Transverse colon (tissue), 4 donors: ENCODE data around the gene CFAP97. TPM values are rescaled to one million over a fixed set of nuclear protein-coding genes. Genes with fewer than 3 reads are reported as not detected.

Experiments
- DNase-seq: peaks from one replicate; pipeline ENCODE4 v3.0.0-alpha.2; 2019
- H3K27ac ChIP-seq, 4 donors: fragments of 200-600 bp; sonication (generic); 2 replicates each; pipeline ENCODE4 v1.5.1; 2016 to 2018; ENCODE audit warnings: inconsistent platforms in 4 of 4
- H3K27me3 ChIP-seq: fragments of 200-600 bp; sonication (generic); 2 replicates; pipeline ENCODE4 v1.5.1; 2017; ENCODE audit warnings: inconsistent platforms
- H3K36me3 ChIP-seq, 4 donors: fragments of 200-600 bp; sonication (generic); 2 replicates each; pipeline ENCODE4 v1.5.1; 2017 to 2019; ENCODE audit warnings: inconsistent platforms in 4 of 4
- H3K4me1 ChIP-seq, 4 donors: fragments of 200-600 bp; sonication (generic); 2 replicates each; pipeline ENCODE4 v1.5.1; 2017 to 2020; ENCODE audit warnings: inconsistent platforms in 4 of 4
- H3K4me3 ChIP-seq, 4 donors: fragments of 200-600 bp; sonication (generic); 1 replicate in 1 of 4; 2 replicates in 3 of 4; pipeline versions ENCODE4 v1.5.1 to v1.6.1; 2017 to 2019; ENCODE audit warnings: inconsistent platforms in 4 of 4
- H3K9me3 ChIP-seq, 2 donors: fragments of 200-600 bp; sonication (generic); 2 replicates each; pipeline ENCODE4 v1.5.1; 2017 to 2019; ENCODE audit warnings: inconsistent platforms in 2 of 2
- EP300 ChIP-seq: sonication (generic); formaldehyde crosslinking; IDR thresholded peaks from one replicate; pipeline ENCODE4 v1.6.1; 2017; ENCODE audit warnings: antibody characterized with exemption, low read depth
- POLR2A ChIP-seq: fragments of 450-650 bp; IDR thresholded peaks from one replicate; pipeline ENCODE4 v1.6.1; 2016; ENCODE audit warnings: antibody characterized with exemption, mild to moderate bottlenecking, moderate library complexity
- POLR2AphosphoS5 ChIP-seq, 3 donors: sonication (generic); formaldehyde crosslinking; IDR thresholded peaks; one replicate each; pipeline ENCODE4 v1.6.1; 2016; ENCODE audit warnings: antibody characterized with exemption in 3 of 3
- WGBS, 2 donors: methylation state at CpG; one replicate each; pipeline ENCODE4 v1.1.5; 2018; ENCODE audit warnings: low coverage in 1 of 2; 5-methylcytosine and 5-hydroxymethylcytosine counted together
- in situ Hi-C, 4 donors: fragments of 200-750 bp; cut with MboI; loops; one replicate each; pipeline versions ENCODE4 v1.15.0 to v1.15.1; 2017; ENCODE audit warnings: low sequenced_read_pairs in 3 of 4, low pct_ligation_motif_present in 1 of 4, low pct_unique_long_range_greater_than_20kb in 1 of 4
- intact Hi-C: fragments of 100-400 bp; cut with DNase I; formaldehyde crosslinking; loops from one replicate; pipeline ENCODE4 v1.15.1; 2023; ENCODE audit warnings: low total_unique reads
- total RNA-seq, 4 donors: library from RNA; depleted of rRNA; stranded (reverse); fragments of >200 nt; gene quantifications; one replicate each; pipeline ENCODE4 v1.1.0, GENCODE V29; 2016
- TF ChIP-seq, protein P1 (sequence below), 5 experiments: fragments of 200-600 bp in 3 of 5; fragments of 450-650 bp in 2 of 5; sonication (generic) in 3 of 5; IDR thresholded peaks; 1 replicate in 2 of 5; 2 replicates in 3 of 5; pipeline ENCODE4 v1.5.1; 2016 to 2017; ENCODE audit warnings: antibody characterized with exemption in 5 of 5, inconsistent platforms in 3 of 5, mild to moderate bottlenecking in 2 of 5, moderate library complexity in 1 of 5

The CFAP97 gene
- total RNA-seq, 4 donors from 2014 or later: 4.6 to 17.1 (median 9.3) TPM

DNA sequence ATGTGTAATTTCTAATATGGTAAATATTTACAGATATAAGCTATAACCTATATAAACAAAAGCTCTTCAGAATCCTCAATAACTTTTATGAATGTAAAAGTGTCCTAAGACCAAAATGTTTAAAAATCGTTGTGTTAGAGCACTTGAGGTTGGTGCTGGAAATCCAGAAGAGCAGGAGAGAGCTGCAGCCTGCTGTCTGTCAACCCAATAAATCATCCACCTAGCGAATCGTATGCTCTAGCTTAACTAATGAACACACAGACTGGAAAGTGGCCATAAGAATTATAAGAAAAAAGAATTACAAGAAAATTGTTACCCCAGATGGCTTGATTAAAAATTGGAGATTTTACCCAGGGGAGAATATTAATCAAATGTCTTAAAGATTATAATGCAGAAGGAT, 17.0 kb downstream of the CFAP97 start:
- no peak for DNase-seq
- Histone ChIP-seq H3K36me3 (peaks cover 0 to 11% (median 0%) of the 10 kb centered on the region in 4 donors), H3K27me3 (no peaks in the 10 kb centered on the region), H3K4me3 (no peak overlapping the region), H3K4me1 (peaks cover 0 to 3% (median 0%) of the 10 kb centered on the region in 4 donors), H3K27ac (no peak overlapping the region), H3K9me3 (no peaks in the 10 kb centered on the region)
- TF ChIP-seq EP300 (no peak), POLR2AphosphoS5 (IDR thresholded peaks at IDR 0.05) (no peak), POLR2A (no peak)
- TF ChIP-seq, protein P1, sequence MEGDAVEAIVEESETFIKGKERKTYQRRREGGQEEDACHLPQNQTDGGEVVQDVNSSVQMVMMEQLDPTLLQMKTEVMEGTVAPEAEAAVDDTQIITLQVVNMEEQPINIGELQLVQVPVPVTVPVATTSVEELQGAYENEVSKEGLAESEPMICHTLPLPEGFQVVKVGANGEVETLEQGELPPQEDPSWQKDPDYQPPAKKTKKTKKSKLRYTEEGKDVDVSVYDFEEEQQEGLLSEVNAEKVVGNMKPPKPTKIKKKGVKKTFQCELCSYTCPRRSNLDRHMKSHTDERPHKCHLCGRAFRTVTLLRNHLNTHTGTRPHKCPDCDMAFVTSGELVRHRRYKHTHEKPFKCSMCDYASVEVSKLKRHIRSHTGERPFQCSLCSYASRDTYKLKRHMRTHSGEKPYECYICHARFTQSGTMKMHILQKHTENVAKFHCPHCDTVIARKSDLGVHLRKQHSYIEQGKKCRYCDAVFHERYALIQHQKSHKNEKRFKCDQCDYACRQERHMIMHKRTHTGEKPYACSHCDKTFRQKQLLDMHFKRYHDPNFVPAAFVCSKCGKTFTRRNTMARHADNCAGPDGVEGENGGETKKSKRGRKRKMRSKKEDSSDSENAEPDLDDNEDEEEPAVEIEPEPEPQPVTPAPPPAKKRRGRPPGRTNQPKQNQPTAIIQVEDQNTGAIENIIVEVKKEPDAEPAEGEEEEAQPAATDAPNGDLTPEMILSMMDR (IDR thresholded peaks at IDR 0.05): no peak
- intact Hi-C loops: no loop called here
- 53 to 60% methylated on average over 3 of the region's 3 CpGs for WGBS, 2 donors
- in situ Hi-C loops: no loop called here

DNA sequence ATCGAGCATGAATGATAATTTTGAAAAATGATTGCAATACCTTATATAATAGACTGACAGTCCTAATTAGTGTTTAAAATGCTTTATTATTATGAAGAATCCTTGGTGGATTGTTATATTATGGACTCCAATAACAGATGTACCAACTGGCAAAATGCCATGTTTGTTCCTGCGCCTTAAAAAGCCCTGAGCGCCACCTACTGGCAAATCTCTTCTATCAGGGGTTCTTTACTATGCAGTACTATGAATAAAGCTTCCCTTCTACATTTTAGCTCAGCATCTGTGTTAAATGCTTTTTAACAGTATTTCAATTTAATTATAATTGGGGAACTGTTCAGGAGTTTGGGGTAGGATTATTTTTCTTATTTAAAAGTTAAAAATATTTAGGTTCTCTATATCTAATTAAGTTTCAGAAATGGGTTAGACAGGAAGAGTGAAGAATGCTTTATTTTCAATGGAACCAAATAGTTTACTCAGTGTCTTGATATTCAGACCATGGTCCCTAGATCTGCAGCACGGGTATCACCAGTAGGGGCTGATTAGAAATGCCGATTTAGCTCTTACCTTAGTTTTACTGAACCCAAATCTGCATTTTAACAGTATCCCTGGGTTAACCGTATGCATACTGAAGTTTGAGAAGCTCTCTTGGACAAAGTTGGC, 20.0 kb downstream of the CFAP97 start:
- in situ Hi-C loops (no loop called here), intact Hi-C loops (no loop called here)
- Histone ChIP-seq H3K9me3 (no peaks in the 10 kb centered on the region), H3K36me3 (no peaks in the 10 kb centered on the region), H3K27ac (no peak overlapping the region), H3K4me1 (peaks cover 0 to 3% (median 0%) of the 10 kb centered on the region in 4 donors), H3K4me3 (no peak overlapping the region), H3K27me3 (no peaks in the 10 kb centered on the region)
- WGBS, 2 donors: 41 to 45% methylated on average over 5 to 6 of the region's 6 CpGs
- peak; percentile 87 for DNase-seq
- no peak for TF ChIP-seq POLR2A
- TF ChIP-seq, protein P1 (IDR thresholded peaks at IDR 0.05): peak; percentile 69 to 86 (median 81)
- TF ChIP-seq POLR2AphosphoS5 (IDR thresholded peaks at IDR 0.05): peak in 2 of 3 donors; percentile 54 to 59

DNA sequence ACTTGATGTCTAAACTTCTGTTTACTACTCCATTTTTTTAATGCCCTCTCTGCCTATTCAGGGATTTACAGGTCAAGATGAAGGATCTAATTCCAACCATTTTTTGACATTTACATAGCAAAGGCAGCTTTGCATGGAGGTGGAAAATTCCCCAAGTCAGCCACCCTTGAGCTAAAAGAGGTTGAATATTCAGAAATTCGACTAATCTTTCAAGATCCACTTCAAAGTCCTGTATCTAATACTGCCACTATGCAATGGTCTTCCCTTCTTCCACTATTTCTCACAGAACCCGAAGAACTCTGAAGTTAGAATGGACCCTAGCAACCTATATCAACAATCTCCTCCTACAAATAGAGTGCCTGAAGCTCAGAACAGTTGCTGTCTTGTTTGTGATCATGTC, 21.6 kb downstream of the CFAP97 start:
- Histone ChIP-seq H3K27me3 (no peaks in the 10 kb centered on the region), H3K9me3 (no peaks in the 10 kb centered on the region), H3K36me3 (no peaks in the 10 kb centered on the region), H3K4me1 (peaks cover 0 to 3% (median 0%) of the 10 kb centered on the region in 4 donors), H3K27ac (no peak overlapping the region), H3K4me3 (no peak overlapping the region)
- TF ChIP-seq POLR2AphosphoS5 (IDR thresholded peaks at IDR 0.05) (no peak), POLR2A (no peak), EP300 (no peak)
- TF ChIP-seq, protein P1 (IDR thresholded peaks at IDR 0.05): no peak
- DNase-seq: no peak
- WGBS, 2 donors: 63 to 83% methylated on average over 2 of the region's 2 CpGs
- intact Hi-C loops (no loop called here), in situ Hi-C loops (no loop called here)

DNA sequence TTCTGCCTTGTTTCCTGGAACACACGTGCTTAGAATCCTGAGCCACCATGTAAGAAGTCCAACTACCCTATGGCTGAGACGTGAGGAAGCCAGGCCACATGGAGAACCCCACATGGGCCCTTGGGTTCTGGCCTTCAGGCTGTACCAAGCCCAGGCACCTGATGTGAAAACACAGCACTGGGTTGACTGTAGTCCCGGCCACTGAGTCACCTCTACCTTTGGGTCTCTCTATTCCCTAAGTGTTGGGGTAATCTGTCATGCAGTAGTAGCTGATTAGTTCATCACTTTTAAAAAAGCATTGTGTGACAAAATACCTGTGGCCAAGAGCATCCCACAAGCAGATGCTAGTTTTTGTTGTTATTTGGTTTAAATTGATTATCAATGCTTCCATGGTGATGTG, 24.3 kb downstream of the CFAP97 start:
- WGBS, 2 donors: 77% methylated on average over 3 of the region's 3 CpGs; no CpG with 5 or more reads in 1 of the 2 donors
- intact Hi-C loops: no loop called here
- Histone ChIP-seq H3K36me3 (peaks cover 0 to 9% (median 0%) of the 10 kb centered on the region in 4 donors), H3K4me3 (no peak overlapping the region), H3K27ac (no peak overlapping the region), H3K27me3 (no peaks in the 10 kb centered on the region), H3K4me1 (peaks cover 0 to 3% (median 0%) of the 10 kb centered on the region in 4 donors), H3K9me3 (no peaks in the 10 kb centered on the region)
- TF ChIP-seq, protein P1 (IDR thresholded peaks at IDR 0.05): no peak
- TF ChIP-seq POLR2AphosphoS5 (IDR thresholded peaks at IDR 0.05): no peak
- TF ChIP-seq POLR2A: no peak
- TF ChIP-seq EP300: no peak
- in situ Hi-C loops: no loop called here
- DNase-seq: no peak
